ENCODE measurements around the gene ZGPAT. TPM values are rescaled to one million over a fixed set of nuclear protein-coding genes. Genes with fewer than 3 reads are reported as not detected.

Gene ZGPAT
- total RNA-seq, 2 donors from 2014 or later: 32.6 to 41.1 TPM

DNA sequence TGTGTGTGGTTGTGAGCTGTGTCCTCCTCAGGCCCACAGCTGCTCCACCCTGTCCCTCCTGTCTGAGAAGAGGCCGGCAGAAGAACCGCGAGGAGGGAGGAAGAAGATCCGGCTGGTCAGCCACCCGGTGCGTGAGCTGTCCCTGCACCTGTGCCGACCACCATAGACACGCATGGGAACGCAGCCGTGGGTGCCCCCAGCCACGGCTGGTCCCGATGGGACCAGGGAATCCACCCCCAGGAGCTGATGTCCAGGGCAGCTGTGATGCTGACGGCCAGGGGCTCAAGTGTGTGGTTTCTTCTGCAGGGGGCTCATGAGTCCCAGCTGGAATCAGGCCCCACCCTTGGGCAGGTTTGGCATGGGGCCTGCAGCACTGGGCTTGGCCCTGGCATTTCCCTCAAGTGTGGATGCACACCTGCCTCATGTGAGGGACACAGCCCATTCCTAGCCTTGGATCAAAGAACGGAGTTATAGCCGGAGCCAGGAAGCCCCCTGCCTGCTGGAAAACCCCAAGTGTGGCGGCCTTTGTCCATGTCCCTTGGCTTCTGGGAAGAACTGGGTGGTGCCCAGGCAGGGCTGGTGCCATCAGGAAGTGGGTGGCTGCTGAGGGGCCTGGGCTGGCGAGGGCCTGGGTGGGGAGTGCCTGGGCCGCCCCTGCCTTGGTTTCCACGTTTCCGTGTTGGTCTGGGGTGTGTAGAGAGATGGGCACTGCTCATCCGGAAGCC, 16.0 kb upstream of the ZGPAT start:
- no peak for DNase-seq (ENCODE audit: low spot score)
- Histone ChIP-seq H3K36me3 (peaks cover 5% of the 10 kb centered on the region), H3K4me3 (no peak overlapping the region), H3K27me3 (replicated peaks; ENCODE audit: insufficient read depth) (no peaks in the 10 kb centered on the region), H3K27ac (no peak overlapping the region), H3K9me3 (no peaks in the 10 kb centered on the region), H3K4me1 (ENCODE audit: control insufficient read depth in 1 of 2, low read depth in 2 of 2) (peaks cover 7 to 24% of the 10 kb centered on the region in 2 donors)
- ATAC-seq (ENCODE audit: insufficient number of reproducible peaks, low FRiP score, low read depth): no peak
- TF ChIP-seq, protein P1, sequence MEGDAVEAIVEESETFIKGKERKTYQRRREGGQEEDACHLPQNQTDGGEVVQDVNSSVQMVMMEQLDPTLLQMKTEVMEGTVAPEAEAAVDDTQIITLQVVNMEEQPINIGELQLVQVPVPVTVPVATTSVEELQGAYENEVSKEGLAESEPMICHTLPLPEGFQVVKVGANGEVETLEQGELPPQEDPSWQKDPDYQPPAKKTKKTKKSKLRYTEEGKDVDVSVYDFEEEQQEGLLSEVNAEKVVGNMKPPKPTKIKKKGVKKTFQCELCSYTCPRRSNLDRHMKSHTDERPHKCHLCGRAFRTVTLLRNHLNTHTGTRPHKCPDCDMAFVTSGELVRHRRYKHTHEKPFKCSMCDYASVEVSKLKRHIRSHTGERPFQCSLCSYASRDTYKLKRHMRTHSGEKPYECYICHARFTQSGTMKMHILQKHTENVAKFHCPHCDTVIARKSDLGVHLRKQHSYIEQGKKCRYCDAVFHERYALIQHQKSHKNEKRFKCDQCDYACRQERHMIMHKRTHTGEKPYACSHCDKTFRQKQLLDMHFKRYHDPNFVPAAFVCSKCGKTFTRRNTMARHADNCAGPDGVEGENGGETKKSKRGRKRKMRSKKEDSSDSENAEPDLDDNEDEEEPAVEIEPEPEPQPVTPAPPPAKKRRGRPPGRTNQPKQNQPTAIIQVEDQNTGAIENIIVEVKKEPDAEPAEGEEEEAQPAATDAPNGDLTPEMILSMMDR (IDR thresholded peaks at IDR 0.05): no peak

DNA sequence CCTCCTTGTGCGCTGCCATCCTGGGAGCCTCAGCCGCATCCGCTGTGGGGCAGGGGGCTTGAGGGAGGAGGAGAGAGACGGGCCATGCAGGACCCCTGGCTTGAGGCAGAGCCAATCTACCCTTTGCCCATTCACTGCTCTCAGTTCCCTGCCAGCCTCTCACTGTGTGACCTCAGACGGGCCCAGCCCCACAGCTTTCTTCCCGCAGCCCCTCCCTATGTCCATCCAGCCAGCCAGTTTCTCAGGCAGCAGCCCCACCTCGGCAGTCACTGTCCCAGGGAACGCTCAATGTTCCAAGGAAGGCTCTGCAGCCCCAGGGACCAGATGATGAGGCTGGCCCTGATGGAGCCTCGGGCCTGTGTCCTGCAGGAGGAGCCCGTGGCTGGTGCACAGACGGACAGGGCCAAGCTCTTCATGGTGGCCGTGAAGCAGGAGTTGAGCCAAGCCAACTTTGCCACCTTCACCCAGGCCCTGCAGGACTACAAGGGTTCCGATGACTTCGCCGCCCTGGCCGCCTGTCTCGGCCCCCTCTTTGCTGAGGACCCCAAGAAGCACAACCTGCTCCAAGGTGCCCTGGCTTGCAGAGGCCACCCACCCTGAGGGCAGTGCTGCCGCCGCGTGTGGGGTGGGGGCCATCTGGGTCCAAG, 15.3 kb upstream of the ZGPAT start:
- no peak overlapping the region for H3K4me3 ChIP-seq
- peaks cover 8 to 27% of the 10 kb centered on the region in 2 donors for H3K4me1 ChIP-seq (ENCODE audit: control insufficient read depth in 1 of 2, low read depth in 2 of 2)
- no peaks in the 10 kb centered on the region for H3K9me3 ChIP-seq
- H3K27me3 ChIP-seq (replicated peaks; ENCODE audit: insufficient read depth): no peaks in the 10 kb centered on the region
- DNase-seq (ENCODE audit: low spot score) (no peak), ATAC-seq (ENCODE audit: insufficient number of reproducible peaks, low FRiP score, low read depth) (no peak)
- H3K36me3 ChIP-seq: peaks cover 5% of the 10 kb centered on the region
- TF ChIP-seq, protein P1 (IDR thresholded peaks at IDR 0.05): no peak
- H3K27ac ChIP-seq: no peak overlapping the region

DNA sequence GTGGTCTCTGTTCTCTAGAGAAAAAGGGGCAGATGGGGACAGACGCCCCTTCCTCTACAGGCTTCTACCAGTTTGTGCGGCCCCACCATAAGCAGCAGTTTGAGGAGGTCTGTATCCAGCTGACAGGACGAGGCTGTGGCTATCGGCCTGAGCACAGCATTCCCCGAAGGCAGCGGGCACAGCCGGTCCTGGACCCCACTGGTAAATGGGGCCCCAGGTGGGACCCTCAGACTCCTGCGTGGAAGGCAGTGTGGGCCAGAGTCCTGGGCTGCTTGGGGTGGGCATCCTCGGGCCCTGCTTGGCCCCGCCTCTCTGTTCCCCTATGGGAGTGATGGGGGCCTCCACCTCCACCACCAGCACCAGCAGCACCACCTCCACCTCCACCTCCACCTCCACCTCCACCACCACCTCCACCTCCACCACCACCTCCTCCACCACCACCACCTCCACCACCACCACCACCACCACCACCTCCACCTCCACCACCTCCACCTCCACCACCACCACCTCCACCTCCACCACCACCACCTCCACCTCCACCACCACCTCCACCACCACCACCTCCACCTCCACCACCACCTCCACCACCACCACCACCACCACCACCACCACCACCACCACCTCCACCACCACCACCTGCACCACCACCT, 14.6 kb upstream of the ZGPAT start:
- TF ChIP-seq, protein P1 (IDR thresholded peaks at IDR 0.05): no peak
- H3K4me1 ChIP-seq (ENCODE audit: control insufficient read depth in 1 of 2, low read depth in 2 of 2): peaks cover 10 to 27% of the 10 kb centered on the region in 2 donors
- H3K36me3 ChIP-seq: peaks cover 7% of the 10 kb centered on the region
- DNase-seq (ENCODE audit: low spot score): no peak
- no peaks in the 10 kb centered on the region for H3K9me3 ChIP-seq
- no peak overlapping the region for H3K4me3 ChIP-seq
- H3K27ac ChIP-seq: no peak overlapping the region
- ATAC-seq (ENCODE audit: insufficient number of reproducible peaks, low FRiP score, low read depth): no peak
- H3K27me3 ChIP-seq (replicated peaks; ENCODE audit: insufficient read depth): no peaks in the 10 kb centered on the region

DNA sequence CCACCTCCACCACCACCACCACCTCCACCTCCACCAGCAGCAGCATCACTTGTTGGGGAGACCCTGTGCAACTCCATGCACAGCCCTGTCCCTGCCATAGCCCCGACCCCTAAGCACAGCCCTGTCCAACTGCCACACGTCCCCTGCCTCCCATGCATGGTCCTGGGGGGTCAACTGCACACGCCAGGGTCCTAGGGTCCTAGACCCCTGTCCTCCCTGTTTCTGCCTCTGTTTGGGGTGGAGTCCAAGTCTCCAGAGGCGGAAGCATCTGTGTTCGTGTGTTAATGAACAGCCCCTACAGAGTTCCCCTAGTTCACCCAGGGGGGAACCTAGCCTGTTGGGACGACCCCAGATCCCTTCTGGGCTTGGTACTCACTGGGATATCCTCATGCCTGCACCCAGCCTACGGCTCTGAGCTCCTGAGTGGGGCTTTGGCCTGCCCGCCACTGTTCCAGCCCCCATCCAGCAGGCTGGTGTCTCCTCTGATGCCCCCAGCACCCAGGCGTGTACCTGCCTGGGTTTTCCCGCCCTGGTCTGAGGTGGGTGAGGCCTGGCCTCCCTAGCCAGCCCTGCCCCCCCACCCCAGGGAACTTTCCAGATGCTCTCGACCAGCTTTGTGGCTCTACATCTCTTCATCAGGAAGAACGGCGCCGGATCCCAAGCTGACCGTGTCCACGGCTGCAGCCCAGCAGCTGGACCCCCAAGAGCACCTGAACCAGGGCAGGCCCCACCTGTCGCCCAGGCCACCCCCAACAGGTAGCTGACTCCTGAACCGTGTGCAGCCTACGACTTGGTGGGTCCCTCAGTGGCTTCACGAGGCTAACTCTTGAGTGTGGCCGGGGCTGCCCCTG, 13.9 kb upstream of the ZGPAT start:
- Histone ChIP-seq H3K9me3 (no peaks in the 10 kb centered on the region), H3K4me1 (ENCODE audit: control insufficient read depth in 1 of 2, low read depth in 2 of 2) (peaks cover 17 to 34% of the 10 kb centered on the region in 2 donors), H3K27me3 (replicated peaks; ENCODE audit: insufficient read depth) (no peaks in the 10 kb centered on the region), H3K27ac (no peak overlapping the region), H3K36me3 (peaks cover 7% of the 10 kb centered on the region), H3K4me3 (no peak overlapping the region)
- TF ChIP-seq, protein P1 (IDR thresholded peaks at IDR 0.05): no peak
- ATAC-seq (ENCODE audit: insufficient number of reproducible peaks, low FRiP score, low read depth) (no peak), DNase-seq (ENCODE audit: low spot score) (no peak)
